ENCODE measurements around the gene DOCK1.
"Not testable (repeated sequence)": the region's sequence is repeated elsewhere in the genome, so short reads cannot be mapped to it uniquely, and the experiment has no call there.

The DOCK1 gene

GRCh38 chr10:126899529-126899928, 5.7 kb upstream of the DOCK1 start:
- H4K8ac ChIP-seq (ENCODE audit: low read depth, low read length); H3K4me3 ChIP-seq (ENCODE audit: low read length in 2 of 2); H2BK5ac ChIP-seq (ENCODE audit: low read length); H2AK5ac ChIP-seq (ENCODE audit: low read depth, low read length); H3K18ac ChIP-seq (ENCODE audit: low read length); H2BK120ac ChIP-seq (ENCODE audit: low read depth, low read length); H3K23ac ChIP-seq (ENCODE audit: low read depth, low read length, poor library complexity); H3K27ac ChIP-seq (replicated peaks; ENCODE audit: low read length); H2BK12ac ChIP-seq (ENCODE audit: low read length); H3K4me2 ChIP-seq (ENCODE audit: insufficient read depth, low read length, poor library complexity, severe bottlenecking); H3K79me1 ChIP-seq (ENCODE audit: low read depth, low read length); H3K27me3 ChIP-seq (ENCODE audit: control insufficient read depth in 3 of 3, insufficient read depth in 3 of 3, low read depth in 1 of 3, low read length in 3 of 3); H2AFZ ChIP-seq (ENCODE audit: low read length); H2BK15ac ChIP-seq (ENCODE audit: low read length); H3K14ac ChIP-seq (ENCODE audit: low read length); H4K91ac ChIP-seq (ENCODE audit: low read depth, low read length, poor library complexity); H3K4me1 ChIP-seq (ENCODE audit: control insufficient read depth in 2 of 2, insufficient read depth in 1 of 2, low read depth in 1 of 2, low read length in 2 of 2); DNase-seq (ENCODE audit: low spot score); H3K9ac ChIP-seq (ENCODE audit: low read depth, low read length, poor library complexity); H3K4ac ChIP-seq (ENCODE audit: low read length): not testable (repeated sequence)
- Histone ChIP-seq H3K9me3 (replicated peaks in 1 of 2; ENCODE audit: control insufficient read depth in 2 of 2, insufficient read depth in 1 of 2, low read depth in 1 of 2, low read length in 2 of 2) (peaks cover 13 to 14% of the 10 kb centered on the region in 2 donors), H3K36me3 (replicated peaks in 1 of 2; ENCODE audit: control insufficient read depth in 2 of 2, insufficient read depth in 2 of 2, low read length in 2 of 2) (peaks cover 7 to 24% of the 10 kb centered on the region in 2 donors)
- WGBS, 2 donors (ENCODE audit: extremely low coverage in 2 of 2, insufficient read length in 2 of 2, insufficient replicate concordance in 1 of 2): no CpG with 5 or more reads among the region's 2 CpGs

DNA sequence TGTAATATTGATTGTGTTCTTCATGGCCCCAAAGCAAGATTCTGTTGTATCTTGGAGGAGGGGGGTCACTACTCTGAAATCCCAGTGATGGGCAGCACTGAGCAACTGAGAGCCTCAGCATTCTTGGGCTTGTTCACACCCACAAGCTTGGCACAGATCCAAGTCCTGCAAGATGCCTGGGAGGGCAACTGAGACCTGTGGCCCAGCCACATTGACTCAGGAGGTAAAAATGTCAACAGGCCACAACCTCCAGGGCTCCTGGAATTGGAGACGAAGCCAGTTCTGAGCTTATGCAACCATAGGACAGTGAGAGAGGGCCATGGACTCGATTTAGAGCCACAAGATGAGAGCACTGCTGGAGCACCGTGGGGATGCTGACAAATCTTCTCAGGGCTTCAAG, 3.1 kb upstream of the DOCK1 start:
- Histone ChIP-seq H2BK15ac (ENCODE audit: low read length) (no peak overlapping the region), H2BK120ac (ENCODE audit: low read depth, low read length) (no peak overlapping the region), H3K4me1 (ENCODE audit: control insufficient read depth in 2 of 2, insufficient read depth in 1 of 2, low read depth in 1 of 2, low read length in 2 of 2) (peaks cover 2 to 9% of the 10 kb centered on the region in 2 donors), H2BK12ac (ENCODE audit: low read length) (no peak overlapping the region), H3K27me3 (ENCODE audit: control insufficient read depth in 3 of 3, insufficient read depth in 3 of 3, low read depth in 1 of 3, low read length in 3 of 3) (no peaks in the 10 kb centered on the region), H3K18ac (ENCODE audit: low read length) (no peak overlapping the region), H3K4ac (ENCODE audit: low read length) (no peak overlapping the region), H3K9me3 (replicated peaks in 1 of 2; ENCODE audit: control insufficient read depth in 2 of 2, insufficient read depth in 1 of 2, low read depth in 1 of 2, low read length in 2 of 2) (peaks cover 10 to 14% of the 10 kb centered on the region in 2 donors), H2BK5ac (ENCODE audit: low read length) (no peak overlapping the region), H3K23ac (ENCODE audit: low read depth, low read length, poor library complexity) (no peak overlapping the region), H3K27ac (replicated peaks; ENCODE audit: low read length) (no peak overlapping the region), H4K91ac (ENCODE audit: low read depth, low read length, poor library complexity) (no peak overlapping the region), H3K79me1 (ENCODE audit: low read depth, low read length) (peaks cover 4% of the 10 kb centered on the region), H3K36me3 (replicated peaks in 1 of 2; ENCODE audit: control insufficient read depth in 2 of 2, insufficient read depth in 2 of 2, low read length in 2 of 2) (peaks cover 7 to 30% of the 10 kb centered on the region in 2 donors), H2AK5ac (ENCODE audit: low read depth, low read length) (no peak overlapping the region), H3K14ac (ENCODE audit: low read length) (no peak overlapping the region), H2AFZ (ENCODE audit: low read length) (no peak overlapping the region), H3K9ac (ENCODE audit: low read depth, low read length, poor library complexity) (no peak overlapping the region), H4K8ac (ENCODE audit: low read depth, low read length) (no peak overlapping the region), H3K4me3 (ENCODE audit: low read length in 2 of 2) (no peak overlapping the region), H3K4me2 (ENCODE audit: insufficient read depth, low read length, poor library complexity, severe bottlenecking) (no peak overlapping the region)
- no CpG with 5 or more reads among the region's 3 CpGs for whole genome bisulfite sequencing, 2 donors (ENCODE audit: extremely low coverage in 2 of 2, insufficient read length in 2 of 2, insufficient replicate concordance in 1 of 2)
- DNase-seq (ENCODE audit: low spot score): no peak

DNA sequence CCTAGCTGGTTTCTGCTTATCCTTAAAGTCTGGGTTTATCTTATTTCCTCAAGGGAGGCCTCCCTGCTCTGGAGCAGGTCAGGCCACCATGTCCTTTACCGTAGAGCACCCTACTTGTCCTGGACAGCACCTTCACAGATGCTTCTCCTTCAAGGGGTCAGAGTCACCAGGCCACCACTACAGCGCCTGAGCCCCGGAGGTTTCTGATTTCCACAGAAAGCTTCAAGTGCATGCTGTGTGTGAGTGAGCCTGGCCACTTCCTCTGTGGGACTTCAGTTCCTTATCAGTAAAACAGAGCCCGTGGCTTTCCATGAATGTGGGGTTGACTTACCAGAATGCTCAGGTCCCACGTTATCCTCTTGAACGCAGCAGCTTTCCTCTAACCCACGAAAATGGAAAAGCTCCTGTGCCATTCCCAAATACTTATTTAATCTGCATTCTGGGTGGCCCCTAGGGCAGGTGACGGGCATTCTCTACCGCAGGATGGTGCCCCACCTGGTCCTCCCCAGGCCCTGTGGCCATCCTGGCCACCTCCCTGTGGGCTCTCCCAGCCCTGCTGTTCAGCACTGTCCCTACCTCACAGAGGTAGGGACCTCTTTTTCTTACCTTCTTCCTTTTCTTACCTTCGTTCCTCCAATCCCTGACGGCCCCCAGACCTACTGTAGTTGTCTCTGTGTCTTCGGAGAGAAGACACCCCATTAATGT, 1.4 kb upstream of the DOCK1 start:
- Histone ChIP-seq H3K4me2 (ENCODE audit: insufficient read depth, low read length, poor library complexity, severe bottlenecking) (no peak overlapping the region), H3K79me1 (ENCODE audit: low read depth, low read length) (peaks cover 4% of the 10 kb centered on the region), H4K91ac (ENCODE audit: low read depth, low read length, poor library complexity) (no peak overlapping the region), H2AFZ (ENCODE audit: low read length) (no peak overlapping the region), H3K36me3 (replicated peaks in 1 of 2; ENCODE audit: control insufficient read depth in 2 of 2, insufficient read depth in 2 of 2, low read length in 2 of 2) (peaks cover 7 to 34% of the 10 kb centered on the region in 2 donors), H3K23ac (ENCODE audit: low read depth, low read length, poor library complexity) (no peak overlapping the region), H2BK15ac (ENCODE audit: low read length) (no peak overlapping the region), H3K9ac (ENCODE audit: low read depth, low read length, poor library complexity) (no peak overlapping the region), H3K18ac (ENCODE audit: low read length) (no peak overlapping the region), H3K9me3 (replicated peaks in 1 of 2; ENCODE audit: control insufficient read depth in 2 of 2, insufficient read depth in 1 of 2, low read depth in 1 of 2, low read length in 2 of 2) (peaks cover 7% of the 10 kb centered on the region in 2 donors), H2BK5ac (ENCODE audit: low read length) (no peak overlapping the region), H3K14ac (ENCODE audit: low read length) (no peak overlapping the region), H3K27me3 (ENCODE audit: control insufficient read depth in 3 of 3, insufficient read depth in 3 of 3, low read depth in 1 of 3, low read length in 3 of 3) (no peaks in the 10 kb centered on the region), H2BK120ac (ENCODE audit: low read depth, low read length) (no peak overlapping the region), H2BK12ac (ENCODE audit: low read length) (no peak overlapping the region), H3K27ac (replicated peaks; ENCODE audit: low read length) (no peak overlapping the region), H3K4me1 (ENCODE audit: control insufficient read depth in 2 of 2, insufficient read depth in 1 of 2, low read depth in 1 of 2, low read length in 2 of 2) (peaks cover 2 to 10% of the 10 kb centered on the region in 2 donors), H3K4ac (ENCODE audit: low read length) (no peak overlapping the region), H2AK5ac (ENCODE audit: low read depth, low read length) (no peak overlapping the region), H3K4me3 (ENCODE audit: low read length in 2 of 2) (no peak overlapping the region), H4K8ac (ENCODE audit: low read depth, low read length) (no peak overlapping the region)
- no peak for DNase-seq (ENCODE audit: low spot score)
- WGBS, 2 donors (ENCODE audit: extremely low coverage in 2 of 2, insufficient read length in 2 of 2, insufficient replicate concordance in 1 of 2): no CpG with 5 or more reads among the region's 12 CpGs

GRCh38 chr10:126904516-126904817, 761 bp upstream of the DOCK1 start:
- H3K23ac ChIP-seq (ENCODE audit: low read depth, low read length, poor library complexity): peak overlapping the region; percentile 8
- H2BK12ac ChIP-seq (ENCODE audit: low read length): no peak overlapping the region
- H4K91ac ChIP-seq (ENCODE audit: low read depth, low read length, poor library complexity): no peak overlapping the region
- no peak overlapping the region for H3K27ac ChIP-seq (replicated peaks; ENCODE audit: low read length)
- H2BK120ac ChIP-seq (ENCODE audit: low read depth, low read length): no peak overlapping the region
- no peak overlapping the region for H2BK15ac ChIP-seq (ENCODE audit: low read length)
- peaks cover 6% of the 10 kb centered on the region for H3K79me1 ChIP-seq (ENCODE audit: low read depth, low read length)
- peaks cover 7 to 34% of the 10 kb centered on the region in 2 donors for H3K36me3 ChIP-seq (replicated peaks in 1 of 2; ENCODE audit: control insufficient read depth in 2 of 2, insufficient read depth in 2 of 2, low read length in 2 of 2)
- no peaks in the 10 kb centered on the region for H3K27me3 ChIP-seq (ENCODE audit: control insufficient read depth in 3 of 3, insufficient read depth in 3 of 3, low read depth in 1 of 3, low read length in 3 of 3)
- DNase-seq (ENCODE audit: low spot score): no peak
- H3K4me3 ChIP-seq (ENCODE audit: low read length in 2 of 2): peak overlapping the region; percentile 63 to 88
- peaks cover 3 to 4% of the 10 kb centered on the region in 2 donors for H3K9me3 ChIP-seq (replicated peaks in 1 of 2; ENCODE audit: control insufficient read depth in 2 of 2, insufficient read depth in 1 of 2, low read depth in 1 of 2, low read length in 2 of 2)
- peak overlapping the region; percentile 96 for H2AFZ ChIP-seq (ENCODE audit: low read length)
- H3K4me2 ChIP-seq (ENCODE audit: insufficient read depth, low read length, poor library complexity, severe bottlenecking): peak overlapping the region; percentile 61
- no peak overlapping the region for H3K9ac ChIP-seq (ENCODE audit: low read depth, low read length, poor library complexity)
- H2BK5ac ChIP-seq (ENCODE audit: low read length): no peak overlapping the region
- H3K18ac ChIP-seq (ENCODE audit: low read length): peak overlapping the region; percentile 92
- peaks cover 2 to 12% of the 10 kb centered on the region in 2 donors for H3K4me1 ChIP-seq (ENCODE audit: control insufficient read depth in 2 of 2, insufficient read depth in 1 of 2, low read depth in 1 of 2, low read length in 2 of 2)
- H3K4ac ChIP-seq (ENCODE audit: low read length): no peak overlapping the region
- no CpG with 5 or more reads among the region's 10 CpGs for WGBS, 2 donors (ENCODE audit: extremely low coverage in 2 of 2, insufficient read length in 2 of 2, insufficient replicate concordance in 1 of 2)
- peak overlapping the region; percentile 2 for H2AK5ac ChIP-seq (ENCODE audit: low read depth, low read length)
- H3K14ac ChIP-seq (ENCODE audit: low read length): peak overlapping the region; percentile 59
- no peak overlapping the region for H4K8ac ChIP-seq (ENCODE audit: low read depth, low read length)

Data from neuronal stem cell (in vitro differentiated cells).